Activated CD4-positive, alpha-beta T cell treated with anti-CD3 and anti-CD28 coated beads, Interleukin-2, amount 10 ng/mL, durations not matched to agents 7 days and 5 days (primary cell): ENCODE data around the gene SNX25. TPM values are rescaled to one million over a fixed set of nuclear protein-coding genes. Genes with fewer than 3 reads are reported as not detected.

Experiments
- CTCF ChIA-PET: fragments of 350-600 bp; sonication (Branson Sonifier 250); formaldehyde crosslinking; loops from one replicate; lab custom pipeline; 2021; ENCODE audit warnings: antibody characterized with exemption; lab: Charles Lee
- POLR2A ChIA-PET: fragments of 350-600 bp; sonication (Branson Sonifier 250); formaldehyde crosslinking; loops from one replicate; lab custom pipeline; 2021; ENCODE audit warnings: antibody characterized with exemption; lab: Charles Lee
- DNase-seq: peaks from one replicate; pipeline ENCODE4 v3.0.0-alpha.2; 2020
- H3K27ac Mint-ChIP-seq: one replicate; pipeline ENCODE4 v1.8.0; 2021; ENCODE audit warnings: mild to moderate bottlenecking, moderate library complexity, mixed read lengths
- H3K27me3 Mint-ChIP-seq: one replicate; pipeline ENCODE4 v1.8.0; 2021; ENCODE audit warnings: mixed read lengths
- H3K36me3 Mint-ChIP-seq: one replicate; pipeline ENCODE4 v1.8.0; 2021; ENCODE audit warnings: low read depth, mixed read lengths
- H3K4me1 Mint-ChIP-seq: one replicate; pipeline ENCODE4 v1.8.0; 2021; ENCODE audit warnings: mixed read lengths
- H3K4me3 Mint-ChIP-seq: one replicate; pipeline ENCODE4 v1.8.0; 2021; ENCODE audit warnings: mild to moderate bottlenecking, moderate library complexity, mixed read lengths
- H3K9me3 Mint-ChIP-seq: one replicate; pipeline ENCODE4 v1.8.0; 2021; ENCODE audit warnings: mixed read lengths
- total RNA-seq, 2 experiments: library from RNA; stranded (reverse); gene quantifications; one replicate each; pipeline ENCODE4 v1.2.3, GENCODE V29; 2021

SNX25 gene
- total RNA-seq, 2 experiments from 2014 or later = 9.0 to 12.0 TPM

DNA sequence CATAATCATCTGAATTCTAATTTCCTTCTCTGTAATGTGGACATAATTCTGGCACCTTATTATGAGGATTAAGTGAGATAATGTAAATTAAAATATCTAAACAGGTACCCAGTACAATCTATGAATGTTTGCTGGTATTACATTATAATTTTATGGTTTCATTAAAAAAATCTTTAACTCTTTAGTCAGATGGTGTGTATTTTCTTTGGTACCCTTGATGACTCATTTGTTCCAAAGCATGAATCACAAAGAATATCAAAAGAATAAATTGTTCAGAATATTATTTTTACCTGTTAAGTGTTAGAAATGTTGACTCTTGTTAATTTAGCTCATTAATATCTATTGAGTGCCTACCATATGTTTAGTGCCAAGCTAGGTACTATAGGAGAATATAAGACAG is 74.3 kb downstream of the SNX25 start:
- ChIA-PET CTCF (no interaction called here), POLR2A (no interaction called here)
- no peak overlapping the region for H3K27ac Mint-ChIP-seq
- peaks cover 12% of the 10 kb centered on the region for H3K4me1 Mint-ChIP-seq
- H3K4me3 Mint-ChIP-seq = no peak overlapping the region
- peaks cover 2% of the 10 kb centered on the region for H3K36me3 Mint-ChIP-seq
- DNase-seq = no peak
- H3K27me3 Mint-ChIP-seq = no peaks in the 10 kb centered on the region
- no peaks in the 10 kb centered on the region for H3K9me3 Mint-ChIP-seq

GRCh38 chr4:185285632-185286393 is 76.4 kb downstream of the SNX25 start:
- peaks cover 2% of the 10 kb centered on the region for H3K36me3 Mint-ChIP-seq
- CTCF ChIA-PET = interaction anchor here (0.6 kb wide), 1 partner anchor 18 kb away, joined by 4 read pairs; no protein-coding TSS in a partner anchor
- no peaks in the 10 kb centered on the region for H3K27me3 Mint-ChIP-seq
- no peak overlapping the region for H3K4me3 Mint-ChIP-seq
- POLR2A ChIA-PET = interaction anchor here (0.6 kb wide), 1 partner anchor 11 kb away, joined by 3 read pairs; no protein-coding TSS in a partner anchor
- H3K9me3 Mint-ChIP-seq = no peaks in the 10 kb centered on the region
- no peak overlapping the region for H3K27ac Mint-ChIP-seq
- peaks cover 4% of the 10 kb centered on the region for H3K4me1 Mint-ChIP-seq
- no peak for DNase-seq

DNA sequence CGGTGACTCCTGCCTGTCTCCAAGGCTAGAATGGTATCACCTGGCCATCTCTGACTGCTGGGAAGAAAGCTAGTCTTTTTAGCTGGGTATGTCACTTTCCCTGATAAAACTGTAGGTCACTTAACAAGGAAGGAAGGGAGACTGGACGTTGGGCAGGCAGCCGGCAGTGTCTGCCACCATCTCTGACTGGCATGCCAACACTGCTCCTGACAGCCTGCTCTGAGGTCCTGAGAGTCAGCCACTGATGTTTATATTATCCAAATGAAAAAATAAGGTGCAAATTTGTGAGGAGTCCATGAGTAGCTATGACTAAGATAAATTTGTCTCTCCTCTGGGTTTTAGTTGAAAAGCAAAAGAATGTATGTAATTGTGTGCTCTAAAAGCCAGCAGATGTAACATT is 77.2 kb downstream of the SNX25 start:
- H3K27ac Mint-ChIP-seq = no peak overlapping the region

GRCh38 chr4:185287031-185287430 is 77.6 kb downstream of the SNX25 start:
- no peaks in the 10 kb centered on the region for H3K9me3 Mint-ChIP-seq
- no peak for DNase-seq
- H3K4me1 Mint-ChIP-seq = peaks cover 1% of the 10 kb centered on the region
- H3K27ac Mint-ChIP-seq = no peak overlapping the region
- POLR2A ChIA-PET = no interaction called here
- peaks cover 6% of the 10 kb centered on the region for H3K36me3 Mint-ChIP-seq
- no peak overlapping the region for H3K4me3 Mint-ChIP-seq
- CTCF ChIA-PET = interaction anchor here (1.4 kb wide), 1 partner anchor 17 kb away, joined by 3 read pairs; no protein-coding TSS in a partner anchor
- no peaks in the 10 kb centered on the region for H3K27me3 Mint-ChIP-seq

More for the DNA sequence above, 77.2 kb downstream of the SNX25 start:
- POLR2A ChIA-PET = interaction anchor here (0.6 kb wide), 1 partner anchor 12 kb away, joined by 3 read pairs; no protein-coding TSS in a partner anchor
- Mint-ChIP-seq H3K36me3 (peaks cover 3% of the 10 kb centered on the region), H3K4me1 (peaks cover 1% of the 10 kb centered on the region), H3K9me3 (no peaks in the 10 kb centered on the region), H3K4me3 (no peak overlapping the region), H3K27me3 (no peaks in the 10 kb centered on the region)
- CTCF ChIA-PET = interaction anchor here (0.6 to 1.4 kb wide), 2 partner anchors 18 to 19 kb away, joined by 3 to 4 read pairs; no protein-coding TSS in a partner anchor
- DNase-seq = no peak

DNA sequence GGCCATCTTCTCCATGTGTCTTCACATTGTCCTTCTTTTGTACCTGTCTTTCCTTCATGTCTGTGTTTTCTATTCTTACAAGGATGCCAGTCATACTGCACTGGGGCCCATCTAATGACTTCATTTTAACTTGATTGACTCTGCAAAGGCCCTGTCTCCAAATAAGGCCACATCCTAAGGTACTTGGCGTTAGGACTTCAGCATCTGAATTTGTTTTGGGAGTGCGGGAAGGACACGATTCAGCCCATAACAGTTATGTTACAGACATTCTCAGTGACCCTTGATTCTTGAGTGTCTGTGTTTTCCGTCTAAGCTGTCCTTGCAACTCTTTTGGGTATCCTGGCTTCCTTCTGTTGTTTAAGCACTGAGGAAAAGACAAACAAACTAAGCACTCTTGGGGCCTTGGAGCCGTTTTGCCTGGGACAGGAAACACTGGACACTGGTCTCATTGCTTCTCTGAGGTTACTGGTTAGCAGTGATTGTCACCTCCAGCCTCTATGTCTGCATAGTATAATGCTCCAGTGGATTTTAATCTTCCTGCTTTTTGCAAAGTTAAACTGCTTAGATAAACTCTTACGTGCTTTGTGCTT is 80.7 kb downstream of the SNX25 start:
- H3K4me3 Mint-ChIP-seq = no peak overlapping the region
- no peak overlapping the region for H3K27ac Mint-ChIP-seq
- no peak for DNase-seq
- H3K9me3 Mint-ChIP-seq = no peaks in the 10 kb centered on the region
- no peaks in the 10 kb centered on the region for H3K27me3 Mint-ChIP-seq
- H3K36me3 Mint-ChIP-seq = peaks cover 13% of the 10 kb centered on the region
- CTCF ChIA-PET = interaction anchor here (2.6 kb wide), 1 partner anchor 17 kb away, joined by 6 read pairs; no protein-coding TSS in a partner anchor
- POLR2A ChIA-PET = no interaction called here
- H3K4me1 Mint-ChIP-seq = no peaks in the 10 kb centered on the region

GRCh38 chr4:185290656-185291055 is 81.3 kb downstream of the SNX25 start:
- no peaks in the 10 kb centered on the region for H3K9me3 Mint-ChIP-seq
- H3K4me3 Mint-ChIP-seq = no peak overlapping the region
- H3K27ac Mint-ChIP-seq = no peak overlapping the region
- ChIA-PET POLR2A (no interaction called here), CTCF (interaction anchor here (2.6 kb wide), 1 partner anchor 17 kb away, joined by 6 read pairs; no protein-coding TSS in a partner anchor)
- H3K27me3 Mint-ChIP-seq = no peaks in the 10 kb centered on the region
- H3K36me3 Mint-ChIP-seq = peaks cover 13% of the 10 kb centered on the region
- DNase-seq = no peak
- H3K4me1 Mint-ChIP-seq = no peaks in the 10 kb centered on the region

- no peak for DNase-seq
- CTCF ChIA-PET = no interaction called here
- H3K4me1 Mint-ChIP-seq = no peaks in the 10 kb centered on the region
- POLR2A ChIA-PET = no interaction called here
- no peak overlapping the region for H3K4me3 Mint-ChIP-seq
- no peaks in the 10 kb centered on the region for H3K27me3 Mint-ChIP-seq
- peaks cover 16% of the 10 kb centered on the region for H3K36me3 Mint-ChIP-seq
- no peaks in the 10 kb centered on the region for H3K9me3 Mint-ChIP-seq
- no peak overlapping the region for H3K27ac Mint-ChIP-seq
Measured at GRCh38 chr4:185293202-185293601, 83.8 kb downstream of the SNX25 start.

- ChIA-PET CTCF (interaction anchor here (0.9 kb wide), 1 partner anchor 17 kb away, joined by 3 read pairs; no protein-coding TSS in a partner anchor), POLR2A (no interaction called here)
- no peak for DNase-seq
- no peaks in the 10 kb centered on the region for H3K27me3 Mint-ChIP-seq
- H3K4me3 Mint-ChIP-seq = no peak overlapping the region
- H3K36me3 Mint-ChIP-seq = peaks cover 15% of the 10 kb centered on the region
- H3K4me1 Mint-ChIP-seq = no peaks in the 10 kb centered on the region
- no peaks in the 10 kb centered on the region for H3K9me3 Mint-ChIP-seq
- H3K27ac Mint-ChIP-seq = no peak overlapping the region
Measured at GRCh38 chr4:185296665-185297460, 87.5 kb downstream of the SNX25 start.

GRCh38 chr4:185298728-185299430 is 89.5 kb downstream of the SNX25 start:
- no peaks in the 10 kb centered on the region for H3K9me3 Mint-ChIP-seq
- no peak for DNase-seq
- no peak overlapping the region for H3K4me3 Mint-ChIP-seq
- H3K4me1 Mint-ChIP-seq = no peaks in the 10 kb centered on the region
- H3K27me3 Mint-ChIP-seq = no peaks in the 10 kb centered on the region
- POLR2A ChIA-PET = no interaction called here
- H3K27ac Mint-ChIP-seq = no peak overlapping the region
- CTCF ChIA-PET = interaction anchor here (1.2 kb wide), 1 partner anchor 33 kb away, joined by 3 read pairs; no protein-coding TSS in a partner anchor
- H3K36me3 Mint-ChIP-seq = peaks cover 8% of the 10 kb centered on the region

DNA sequence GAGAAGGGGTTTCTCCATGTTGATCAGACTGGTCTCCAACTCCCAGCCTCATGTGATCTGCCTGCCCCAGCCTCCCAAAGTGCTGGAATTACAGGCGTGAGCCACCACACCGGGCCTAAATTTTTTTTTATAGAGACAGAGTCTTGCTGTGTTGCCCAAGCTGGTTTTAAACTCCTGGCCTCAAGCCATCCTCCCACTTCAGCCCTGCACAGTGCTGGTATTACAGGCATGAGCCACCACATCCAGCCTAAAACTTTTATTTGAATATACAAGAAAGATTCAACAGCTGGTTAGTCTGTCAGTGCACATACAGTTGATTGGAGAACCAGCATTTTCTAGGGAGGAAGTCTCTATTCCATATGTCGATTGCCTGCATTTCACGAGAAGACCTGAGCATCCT is 95.1 kb downstream of the SNX25 start:
- Mint-ChIP-seq H3K4me1 (peaks cover 5% of the 10 kb centered on the region), H3K27me3 (no peaks in the 10 kb centered on the region), H3K27ac (no peak overlapping the region), H3K4me3 (no peak overlapping the region), H3K9me3 (no peaks in the 10 kb centered on the region), H3K36me3 (peaks cover 8% of the 10 kb centered on the region)
- DNase-seq = no peak
- ChIA-PET POLR2A (no interaction called here), CTCF (interaction anchor here (1.2 kb wide), 1 partner anchor 17 kb away, joined by 3 read pairs; no protein-coding TSS in a partner anchor)

DNA sequence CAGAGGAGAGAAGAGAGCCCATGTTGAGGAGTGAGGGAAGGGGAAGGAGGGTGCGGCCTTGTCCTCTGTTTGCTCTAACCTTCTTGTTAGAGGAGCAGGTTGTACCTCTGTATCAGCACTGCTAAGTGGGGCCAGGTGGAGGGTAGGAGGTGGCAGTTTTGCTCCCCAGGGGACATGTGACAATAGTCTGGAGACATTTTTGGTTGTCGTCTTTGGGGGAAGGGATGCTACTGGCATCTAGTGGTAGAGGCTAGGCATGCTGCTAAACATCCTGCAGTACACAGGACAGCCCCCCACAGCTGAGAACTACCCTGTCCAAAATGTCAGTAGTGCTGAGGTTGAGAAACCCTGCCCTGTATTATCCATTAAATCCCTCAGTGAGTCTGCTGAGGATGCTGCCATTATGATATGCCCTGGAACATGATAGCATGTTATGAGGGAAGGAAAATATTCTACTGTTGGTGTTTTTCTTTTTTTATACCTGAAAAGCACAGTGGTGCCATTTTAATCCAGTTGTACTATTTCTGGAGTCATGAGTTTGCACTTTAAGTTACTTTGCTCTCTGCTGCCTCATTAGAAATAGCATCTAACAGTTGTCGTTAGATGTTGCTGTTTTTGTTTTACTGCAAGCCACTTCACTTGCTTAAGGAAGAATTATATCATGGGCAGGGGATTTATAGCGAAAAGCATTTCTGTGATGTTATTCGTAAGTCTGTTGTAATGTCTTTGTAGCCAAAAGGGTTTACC is 95.7 kb downstream of the SNX25 start:
- ChIA-PET POLR2A (no interaction called here), CTCF (no interaction called here)
- peak; percentile 14 for DNase-seq
- H3K9me3 Mint-ChIP-seq = no peaks in the 10 kb centered on the region
- peaks cover 9% of the 10 kb centered on the region for H3K4me1 Mint-ChIP-seq
- no peak overlapping the region for H3K4me3 Mint-ChIP-seq
- H3K27me3 Mint-ChIP-seq = no peaks in the 10 kb centered on the region
- H3K27ac Mint-ChIP-seq = no peak overlapping the region
- H3K36me3 Mint-ChIP-seq = peaks cover 12% of the 10 kb centered on the region
